ENCODE measurements around the gene HTR3D. TPM values are rescaled to one million over a fixed set of nuclear protein-coding genes. Genes with fewer than 3 reads are reported as not detected.
"Not testable (repeated sequence)": the region's sequence is repeated elsewhere in the genome, so short reads cannot be mapped to it uniquely, and the experiment has no call there.

Gene HTR3D
- total and polyA plus RNA-seq, 2 donors = not detected

DNA sequence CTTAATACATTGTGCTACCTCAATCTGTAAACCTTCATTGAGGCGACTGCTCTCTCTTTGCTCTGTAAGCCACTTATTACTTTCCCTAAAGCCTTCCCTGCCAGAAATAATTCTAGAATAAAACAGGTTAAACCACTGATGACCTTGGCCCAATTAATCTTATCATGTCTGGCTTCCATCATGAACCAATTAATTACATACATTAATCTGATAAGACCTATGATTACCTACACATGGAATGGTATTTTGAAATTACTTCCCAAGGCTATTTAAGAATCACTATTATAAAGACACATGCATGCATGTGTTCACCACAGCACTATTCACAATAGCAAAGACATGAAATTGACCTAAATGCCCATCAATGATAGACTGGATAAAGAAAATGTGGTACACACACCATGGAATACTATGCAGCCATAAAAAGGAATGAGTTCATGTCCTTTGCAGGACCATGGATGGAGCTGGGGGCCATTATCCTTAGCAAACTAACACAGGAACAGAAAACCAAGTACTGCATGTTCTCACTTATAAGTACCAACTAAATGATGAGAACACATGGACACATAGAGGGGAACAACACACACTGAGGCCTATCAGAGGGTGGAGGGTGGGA, 3.2 kb upstream of the HTR3D start:
- not testable (repeated sequence) for DNase-seq (ENCODE audit: extremely low spot score); H3K36me3 ChIP-seq (ENCODE audit: insufficient read depth); H3K27ac ChIP-seq (ENCODE audit: low read depth); H3K4me1 ChIP-seq (ENCODE audit: insufficient read depth); H3K4me3 ChIP-seq (ENCODE audit: low read depth, low read length)
- 96% methylated on average over 1 of the region's 1 CpG for WGBS

DNA sequence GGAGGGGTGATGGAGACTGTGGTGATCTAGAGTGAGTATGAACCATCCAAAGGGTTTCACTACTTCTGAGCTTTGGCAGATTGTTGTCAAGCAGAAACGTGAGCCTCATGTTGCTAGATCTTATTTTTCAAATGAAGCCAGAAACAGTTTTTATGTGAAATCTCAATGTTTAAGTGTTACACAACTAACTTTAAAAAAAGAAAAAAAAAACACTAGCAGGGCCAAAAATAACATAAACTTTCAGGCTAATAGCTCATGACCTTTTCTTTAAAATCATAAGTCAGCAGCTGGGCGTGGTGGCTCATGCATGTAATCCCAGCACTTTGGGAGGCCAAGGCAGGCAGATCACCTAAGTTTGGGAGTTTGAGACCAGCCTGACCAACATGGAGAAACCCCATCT, 2.1 kb upstream of the HTR3D start:
- Histone ChIP-seq H3K4me1 (ENCODE audit: insufficient read depth) (no peaks in the 10 kb centered on the region), H3K27ac (ENCODE audit: low read depth) (no peak overlapping the region), H3K36me3 (ENCODE audit: insufficient read depth) (no peaks in the 10 kb centered on the region), H3K4me3 (ENCODE audit: low read depth, low read length) (no peak overlapping the region)
- 76% methylated on average over 2 of the region's 2 CpGs for WGBS
- no peak for DNase-seq (ENCODE audit: extremely low spot score)

- DNase-seq (ENCODE audit: extremely low spot score) = no peak
- WGBS = 71% methylated on average over 3 of the region's 3 CpGs
- Histone ChIP-seq H3K4me1 (ENCODE audit: insufficient read depth) (no peaks in the 10 kb centered on the region), H3K4me3 (ENCODE audit: low read depth, low read length) (no peak overlapping the region), H3K36me3 (ENCODE audit: insufficient read depth) (no peaks in the 10 kb centered on the region), H3K27ac (ENCODE audit: low read depth) (no peak overlapping the region)
Observed at GRCh38 chr3:184030536-184030935, 1.0 kb upstream of the HTR3D start.

DNA sequence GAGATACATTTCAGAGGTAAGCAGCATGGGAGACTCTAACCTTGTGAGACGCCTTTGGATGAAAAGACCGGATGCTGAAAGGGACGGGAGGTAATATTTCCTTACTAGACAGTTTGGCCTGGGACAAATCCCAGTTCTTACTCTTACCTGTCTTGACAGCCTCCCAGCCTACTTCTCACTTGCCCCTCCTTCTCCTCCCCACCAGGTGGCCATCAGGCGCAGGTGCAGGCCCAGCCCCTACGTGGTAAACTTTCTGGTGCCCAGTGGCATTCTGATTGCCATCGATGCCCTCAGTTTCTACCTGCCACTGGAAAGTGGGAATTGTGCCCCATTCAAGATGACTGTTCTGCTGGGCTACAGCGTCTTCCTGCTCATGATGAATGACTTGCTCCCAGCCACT, 6.3 kb downstream of the HTR3D start:
- no peak overlapping the region for H3K4me3 ChIP-seq (ENCODE audit: low read depth, low read length)
- H3K27ac ChIP-seq (ENCODE audit: low read depth) = no peak overlapping the region
- H3K4me1 ChIP-seq (ENCODE audit: insufficient read depth) = no peaks in the 10 kb centered on the region
- 75% methylated on average over 7 of the region's 7 CpGs for WGBS
- DNase-seq (ENCODE audit: extremely low spot score) = no peak
- no peaks in the 10 kb centered on the region for H3K36me3 ChIP-seq (ENCODE audit: insufficient read depth)

- H3K27ac ChIP-seq (ENCODE audit: low read depth); DNase-seq (ENCODE audit: extremely low spot score); H3K4me1 ChIP-seq (ENCODE audit: insufficient read depth); H3K36me3 ChIP-seq (ENCODE audit: insufficient read depth); H3K4me3 ChIP-seq (ENCODE audit: low read depth, low read length): not testable (repeated sequence)
- WGBS = 82% methylated on average over 9 of the region's 9 CpGs
Observed at GRCh38 chr3:184038307-184038706, 6.8 kb downstream of the HTR3D start.

- Histone ChIP-seq H3K4me1 (ENCODE audit: insufficient read depth) (no peaks in the 10 kb centered on the region), H3K27ac (ENCODE audit: low read depth) (no peak overlapping the region)
Observed at GRCh38 chr3:184039414-184039813, 7.9 kb downstream of the HTR3D start.

DNA sequence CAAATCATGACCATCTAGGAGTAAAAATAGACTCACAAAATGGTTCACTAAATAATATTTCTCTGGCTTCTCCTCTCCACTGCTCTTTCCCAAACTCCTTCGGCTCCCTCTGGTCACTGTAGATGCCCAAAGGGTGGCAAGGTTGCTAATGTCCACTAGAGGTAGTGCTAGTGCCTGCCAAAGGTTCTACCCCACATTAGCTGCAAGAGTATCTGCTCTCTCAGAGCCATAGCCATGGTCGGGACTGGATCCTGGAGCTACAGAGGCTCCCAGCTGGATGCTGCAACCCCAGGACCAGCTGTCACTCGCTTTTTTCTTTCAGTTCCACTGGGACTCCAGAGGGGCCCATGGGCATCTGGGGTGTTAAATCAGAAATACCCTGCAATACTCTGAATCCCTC, 8.5 kb downstream of the HTR3D start:
- Histone ChIP-seq H3K4me1 (ENCODE audit: insufficient read depth) (no peaks in the 10 kb centered on the region), H3K36me3 (ENCODE audit: insufficient read depth) (no peaks in the 10 kb centered on the region), H3K4me3 (ENCODE audit: low read depth, low read length) (no peak overlapping the region), H3K27ac (ENCODE audit: low read depth) (no peak overlapping the region)
- no peak for DNase-seq (ENCODE audit: extremely low spot score)
- WGBS = 36% methylated on average over 3 of the region's 3 CpGs

More at GRCh38 chr3:184039414-184039813, 7.9 kb downstream of the HTR3D start:
- no peak overlapping the region for H3K4me3 ChIP-seq (ENCODE audit: low read depth, low read length)
- no peak for DNase-seq (ENCODE audit: extremely low spot score)
- H3K36me3 ChIP-seq (ENCODE audit: insufficient read depth) = no peaks in the 10 kb centered on the region
- 74% methylated on average over 5 of the region's 5 CpGs for WGBS

- no peak overlapping the region for H3K4me3 ChIP-seq (ENCODE audit: low read depth, low read length)
- DNase-seq (ENCODE audit: extremely low spot score) = no peak
- H3K27ac ChIP-seq (ENCODE audit: low read depth) = no peak overlapping the region
- no peaks in the 10 kb centered on the region for H3K4me1 ChIP-seq (ENCODE audit: insufficient read depth)
- H3K36me3 ChIP-seq (ENCODE audit: insufficient read depth) = no peaks in the 10 kb centered on the region
- WGBS = 81% methylated on average over 1 of the region's 1 CpG
Observed at GRCh38 chr3:184042617-184043016, 11.1 kb downstream of the HTR3D start.

DNA sequence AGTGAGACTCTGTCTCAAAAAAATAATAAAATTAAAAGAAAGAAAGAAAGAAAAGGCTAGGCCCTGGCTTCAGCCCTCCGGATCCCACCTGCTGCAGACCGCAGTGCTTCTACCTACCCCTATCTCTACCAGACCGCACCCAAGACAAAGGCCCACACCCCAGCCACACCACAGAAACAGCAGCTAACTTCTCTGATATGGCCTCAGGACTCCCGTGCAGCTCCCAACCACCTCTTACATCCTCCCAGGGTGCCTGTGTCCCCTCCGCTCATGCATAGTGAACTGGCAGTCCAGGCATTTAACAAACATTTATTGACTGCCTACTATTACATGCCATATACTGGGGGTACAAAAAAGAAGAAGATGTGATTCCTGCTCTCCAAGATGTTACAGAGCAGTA, 14.5 kb downstream of the HTR3D start:
- 94% methylated on average over 5 of the region's 5 CpGs for WGBS
- DNase-seq (ENCODE audit: extremely low spot score) = no peak
- no peak overlapping the region for H3K27ac ChIP-seq (ENCODE audit: low read depth)
- H3K36me3 ChIP-seq (ENCODE audit: insufficient read depth) = no peaks in the 10 kb centered on the region
- H3K4me3 ChIP-seq (ENCODE audit: low read depth, low read length) = no peak overlapping the region
- no peaks in the 10 kb centered on the region for H3K4me1 ChIP-seq (ENCODE audit: insufficient read depth)

GRCh38 chr3:184050217-184050847, 18.8 kb downstream of the HTR3D start:
- H3K4me1 ChIP-seq (ENCODE audit: insufficient read depth) = no peaks in the 10 kb centered on the region
- 87% methylated on average over 7 of the region's 7 CpGs for WGBS
- no peaks in the 10 kb centered on the region for H3K36me3 ChIP-seq (ENCODE audit: insufficient read depth)
- H3K27ac ChIP-seq (ENCODE audit: low read depth) = no peak overlapping the region
- no peak for DNase-seq (ENCODE audit: extremely low spot score)
- no peak overlapping the region for H3K4me3 ChIP-seq (ENCODE audit: low read depth, low read length)

DNA sequence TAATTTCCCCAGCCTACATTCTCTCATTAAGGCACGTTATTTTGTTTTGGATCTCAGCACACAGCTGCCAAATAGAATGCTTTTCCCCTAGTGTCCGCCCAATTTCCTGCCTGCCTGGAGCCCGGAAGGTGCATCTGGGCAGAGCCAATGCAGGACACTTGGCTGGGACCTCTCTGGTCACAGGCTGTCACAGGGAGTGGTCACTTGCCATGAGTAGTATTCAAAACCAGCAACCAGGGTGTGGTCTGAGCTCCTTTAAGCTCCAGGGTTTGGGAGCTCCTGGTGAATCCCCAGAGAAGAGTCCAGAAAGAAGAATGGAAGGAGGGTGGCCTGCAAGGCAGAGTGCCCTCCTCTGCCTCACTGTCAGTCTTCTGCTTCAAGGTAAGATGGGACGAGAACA, 21.2 kb downstream of the HTR3D start, which contains the start of gene HTR3C:
TSS of gene HTR3C (plus strand) at position 281 of the 400 bp plus-strand sequence. CDS start at position 315, 34 bp downstream.
- no peak within 1 kb of the TSS for H3K4me3 ChIP-seq (ENCODE audit: low read depth, low read length)
- 67% methylated on average over 4 of the region's 4 CpGs for WGBS
- H3K27ac ChIP-seq (ENCODE audit: low read depth) = no peak within 1 kb of the TSS
- H3K36me3 ChIP-seq (ENCODE audit: insufficient read depth) = no peaks in the 10 kb centered on the region
- no peaks in the 10 kb centered on the region for H3K4me1 ChIP-seq (ENCODE audit: insufficient read depth)
- no peak for DNase-seq (ENCODE audit: extremely low spot score)

GRCh38 chr3:184058029-184058428, 26.5 kb downstream of the HTR3D start:
- Histone ChIP-seq H3K27ac (ENCODE audit: low read depth) (no peak overlapping the region), H3K4me3 (ENCODE audit: low read depth, low read length) (no peak overlapping the region), H3K36me3 (ENCODE audit: insufficient read depth) (no peaks in the 10 kb centered on the region), H3K4me1 (ENCODE audit: insufficient read depth) (no peaks in the 10 kb centered on the region)
- 52% methylated on average over 9 of the region's 9 CpGs for WGBS
- DNase-seq (ENCODE audit: extremely low spot score) = no peak

DNA sequence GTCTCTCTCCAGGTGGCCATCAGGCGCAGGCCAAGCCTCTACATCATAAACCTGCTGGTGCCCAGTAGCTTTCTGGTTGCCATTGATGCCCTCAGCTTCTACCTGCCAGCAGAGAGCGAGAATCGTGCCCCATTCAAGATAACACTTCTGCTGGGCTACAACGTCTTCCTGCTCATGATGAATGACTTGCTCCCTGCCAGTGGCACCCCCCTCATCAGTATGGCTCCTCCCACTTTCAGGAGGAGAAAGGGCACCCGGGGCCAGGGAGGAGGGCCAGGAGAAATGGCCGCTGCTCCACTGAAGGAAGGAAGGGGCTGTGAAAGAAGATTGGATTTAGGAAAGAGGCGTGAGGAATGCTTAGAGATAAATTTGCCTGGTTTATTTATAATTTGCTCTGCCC, 27.9 kb downstream of the HTR3D start:
- Histone ChIP-seq H3K27ac (ENCODE audit: low read depth) (no peak overlapping the region), H3K36me3 (ENCODE audit: insufficient read depth) (no peaks in the 10 kb centered on the region), H3K4me3 (ENCODE audit: low read depth, low read length) (no peak overlapping the region), H3K4me1 (ENCODE audit: insufficient read depth) (no peaks in the 10 kb centered on the region)
- WGBS = 52% methylated on average over 7 of the region's 7 CpGs
- DNase-seq (ENCODE audit: extremely low spot score) = no peak

GRCh38 chr3:184062637-184063036, 31.1 kb downstream of the HTR3D start:
- H3K27ac ChIP-seq (ENCODE audit: low read depth) = no peak overlapping the region
- H3K4me3 ChIP-seq (ENCODE audit: low read depth, low read length) = no peak overlapping the region
- no peaks in the 10 kb centered on the region for H3K36me3 ChIP-seq (ENCODE audit: insufficient read depth)
- H3K4me1 ChIP-seq (ENCODE audit: insufficient read depth) = no peaks in the 10 kb centered on the region
- no peak for DNase-seq (ENCODE audit: extremely low spot score)
